Measurements from ENCODE around the gene VAPB.

The VAPB gene

GRCh38 chr20:58389968-58390658, 1.1 kb downstream of the VAPB start:
- peaks cover 54% of the 10 kb centered on the region for H4K20me1 ChIP-seq (ENCODE audit: insufficient read depth, low read length)
- H3K79me2 ChIP-seq (ENCODE audit: low read length), result peaks cover 60% of the 10 kb centered on the region
- no peak overlapping the region for H2AFZ ChIP-seq (ENCODE audit: low read depth, low read length)
- peaks cover 37% of the 10 kb centered on the region for H3K36me3 ChIP-seq (replicated peaks; ENCODE audit: low read depth, low read length)
- H3K9ac ChIP-seq (ENCODE audit: low read length), result peak overlapping the region; percentile 83
- H3K9me3 ChIP-seq (ENCODE audit: insufficient read depth, low read length), result no peaks in the 10 kb centered on the region
- peak overlapping the region; percentile 95 for H3K4me2 ChIP-seq (ENCODE audit: low read length)
- TF ChIP-seq EZH2phosphoT487 (IDR thresholded peaks at IDR 0.05; ENCODE audit: low read depth), result no peak
- peaks cover 15% of the 10 kb centered on the region for H3K4me1 ChIP-seq (ENCODE audit: low read length)
- no peaks in the 10 kb centered on the region for H3K27me3 ChIP-seq (ENCODE audit: low read depth, low read length)
- peak overlapping the region; percentile 89 for H3K4me3 ChIP-seq (ENCODE audit: low read length)
- H3K27ac ChIP-seq (ENCODE audit: low read length), result no peak overlapping the region

DNA sequence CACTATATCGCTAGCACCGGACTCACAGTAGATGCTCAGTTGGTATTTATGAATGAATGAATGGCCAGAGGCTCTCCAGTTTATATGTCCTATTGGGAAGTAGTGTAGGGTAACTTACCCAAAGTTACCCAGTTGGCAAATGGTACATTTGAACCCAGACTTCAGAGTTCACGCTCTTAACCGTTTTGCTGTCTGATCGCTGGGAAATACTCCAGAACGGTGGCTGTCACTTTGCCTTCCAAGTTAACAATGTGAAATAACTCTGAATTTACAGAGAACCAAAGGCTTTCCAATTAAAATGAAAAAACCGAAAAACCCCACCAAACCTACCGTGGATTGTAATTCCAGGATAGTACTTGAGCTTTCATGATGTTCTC, 1.6 kb downstream of the VAPB start:
- H3K4me1 ChIP-seq (ENCODE audit: low read length), result peaks cover 15% of the 10 kb centered on the region
- no peak overlapping the region for H3K9ac ChIP-seq (ENCODE audit: low read length)
- H2AFZ ChIP-seq (ENCODE audit: low read depth, low read length), result no peak overlapping the region
- peaks cover 65% of the 10 kb centered on the region for H3K79me2 ChIP-seq (ENCODE audit: low read length)
- no peaks in the 10 kb centered on the region for H3K27me3 ChIP-seq (ENCODE audit: low read depth, low read length)
- H3K36me3 ChIP-seq (replicated peaks; ENCODE audit: low read depth, low read length), result peaks cover 41% of the 10 kb centered on the region
- peak overlapping the region; percentile 89 for H3K4me3 ChIP-seq (ENCODE audit: low read length)
- H4K20me1 ChIP-seq (ENCODE audit: insufficient read depth, low read length), result peaks cover 58% of the 10 kb centered on the region
- H3K9me3 ChIP-seq (ENCODE audit: insufficient read depth, low read length), result no peaks in the 10 kb centered on the region
- H3K27ac ChIP-seq (ENCODE audit: low read length), result no peak overlapping the region
- H3K4me2 ChIP-seq (ENCODE audit: low read length), result peak overlapping the region; percentile 95
- TF ChIP-seq EZH2phosphoT487 (IDR thresholded peaks at IDR 0.05; ENCODE audit: low read depth), result no peak
- TF ChIP-seq, protein P1, sequence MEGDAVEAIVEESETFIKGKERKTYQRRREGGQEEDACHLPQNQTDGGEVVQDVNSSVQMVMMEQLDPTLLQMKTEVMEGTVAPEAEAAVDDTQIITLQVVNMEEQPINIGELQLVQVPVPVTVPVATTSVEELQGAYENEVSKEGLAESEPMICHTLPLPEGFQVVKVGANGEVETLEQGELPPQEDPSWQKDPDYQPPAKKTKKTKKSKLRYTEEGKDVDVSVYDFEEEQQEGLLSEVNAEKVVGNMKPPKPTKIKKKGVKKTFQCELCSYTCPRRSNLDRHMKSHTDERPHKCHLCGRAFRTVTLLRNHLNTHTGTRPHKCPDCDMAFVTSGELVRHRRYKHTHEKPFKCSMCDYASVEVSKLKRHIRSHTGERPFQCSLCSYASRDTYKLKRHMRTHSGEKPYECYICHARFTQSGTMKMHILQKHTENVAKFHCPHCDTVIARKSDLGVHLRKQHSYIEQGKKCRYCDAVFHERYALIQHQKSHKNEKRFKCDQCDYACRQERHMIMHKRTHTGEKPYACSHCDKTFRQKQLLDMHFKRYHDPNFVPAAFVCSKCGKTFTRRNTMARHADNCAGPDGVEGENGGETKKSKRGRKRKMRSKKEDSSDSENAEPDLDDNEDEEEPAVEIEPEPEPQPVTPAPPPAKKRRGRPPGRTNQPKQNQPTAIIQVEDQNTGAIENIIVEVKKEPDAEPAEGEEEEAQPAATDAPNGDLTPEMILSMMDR (IDR thresholded peaks at IDR 0.05; ENCODE audit: low read depth, low read length), result no peak

- no peaks in the 10 kb centered on the region for H3K9me3 ChIP-seq (ENCODE audit: insufficient read depth, low read length)
- peaks cover 41% of the 10 kb centered on the region for H3K36me3 ChIP-seq (replicated peaks; ENCODE audit: low read depth, low read length)
- no peak overlapping the region for H3K9ac ChIP-seq (ENCODE audit: low read length)
- H3K4me2 ChIP-seq (ENCODE audit: low read length), result no peak overlapping the region
- H3K4me3 ChIP-seq (ENCODE audit: low read length), result no peak overlapping the region
- peaks cover 81% of the 10 kb centered on the region for H3K79me2 ChIP-seq (ENCODE audit: low read length)
- peaks cover 73% of the 10 kb centered on the region for H4K20me1 ChIP-seq (ENCODE audit: insufficient read depth, low read length)
- H3K4me1 ChIP-seq (ENCODE audit: low read length), result peaks cover 15% of the 10 kb centered on the region
- TF ChIP-seq, protein P1 (IDR thresholded peaks at IDR 0.05; ENCODE audit: low read depth, low read length), result no peak
- TF ChIP-seq EZH2phosphoT487 (IDR thresholded peaks at IDR 0.05; ENCODE audit: low read depth), result no peak
- H3K27me3 ChIP-seq (ENCODE audit: low read depth, low read length), result no peaks in the 10 kb centered on the region
- H3K27ac ChIP-seq (ENCODE audit: low read length), result no peak overlapping the region
- no peak overlapping the region for H2AFZ ChIP-seq (ENCODE audit: low read depth, low read length)
Measured at GRCh38 chr20:58392286-58392685, 3.3 kb downstream of the VAPB start.

DNA sequence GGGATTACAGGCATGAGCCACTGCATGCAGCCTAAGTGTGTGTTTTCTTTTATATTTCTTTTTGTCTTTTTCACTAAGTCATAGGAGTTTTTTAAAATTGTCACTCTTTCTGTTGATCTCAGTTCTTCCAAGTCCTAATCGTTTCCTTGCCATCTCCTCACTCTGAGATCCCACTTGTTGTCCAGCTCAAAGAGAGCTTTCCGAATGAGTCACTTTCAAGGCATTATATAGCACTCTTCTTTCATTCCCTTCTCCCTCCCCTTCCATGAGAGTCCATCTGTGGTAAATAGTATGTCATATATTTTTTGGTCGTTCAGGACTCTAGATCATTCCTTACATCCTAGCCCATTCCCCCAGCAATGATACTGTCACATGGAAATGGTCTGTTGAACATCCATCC, 4.3 kb downstream of the VAPB start:
- H3K4me3 ChIP-seq (ENCODE audit: low read length), result no peak overlapping the region
- peaks cover 83% of the 10 kb centered on the region for H4K20me1 ChIP-seq (ENCODE audit: insufficient read depth, low read length)
- no peak overlapping the region for H3K9ac ChIP-seq (ENCODE audit: low read length)
- no peak overlapping the region for H3K4me2 ChIP-seq (ENCODE audit: low read length)
- H2AFZ ChIP-seq (ENCODE audit: low read depth, low read length), result no peak overlapping the region
- H3K27me3 ChIP-seq (ENCODE audit: low read depth, low read length), result no peaks in the 10 kb centered on the region
- H3K9me3 ChIP-seq (ENCODE audit: insufficient read depth, low read length), result no peaks in the 10 kb centered on the region
- H3K27ac ChIP-seq (ENCODE audit: low read length), result no peak overlapping the region
- TF ChIP-seq EZH2phosphoT487 (IDR thresholded peaks at IDR 0.05; ENCODE audit: low read depth), result no peak
- TF ChIP-seq, protein P1 (IDR thresholded peaks at IDR 0.05; ENCODE audit: low read depth, low read length), result no peak
- H3K79me2 ChIP-seq (ENCODE audit: low read length), result peaks cover 92% of the 10 kb centered on the region
- H3K36me3 ChIP-seq (replicated peaks; ENCODE audit: low read depth, low read length), result peaks cover 48% of the 10 kb centered on the region
- H3K4me1 ChIP-seq (ENCODE audit: low read length), result peaks cover 15% of the 10 kb centered on the region

All from OCI-LY3 (cell line).